ENCODE data around the gene PFDN6.
A peak's percentile ranks its signal among the peaks of the same experiment; 100 is the strongest.

PFDN6 gene

GRCh38 chr6:33314515-33314942, 25.1 kb downstream of the PFDN6 start:
- peak; percentile 6 for ATAC-seq
- TF ChIP-seq TSHZ2 (CRISPR knock-in tag; IDR thresholded peaks at IDR 0.05): no peak
- no peak for TF ChIP-seq ZC3H10 (CRISPR knock-in tag; IDR thresholded peaks at IDR 0.05)
- no peak for TF ChIP-seq CSDC2 (CRISPR knock-in tag; IDR thresholded peaks at IDR 0.05)
- TF ChIP-seq CREB5 (CRISPR knock-in tag; IDR thresholded peaks at IDR 0.05; ENCODE audit: low read depth): no peak
- TF ChIP-seq SNAI2 (CRISPR knock-in tag; IDR thresholded peaks at IDR 0.05): no peak
- no peak for TF ChIP-seq PATZ1 (CRISPR knock-in tag; IDR thresholded peaks at IDR 0.05; ENCODE audit: borderline replicate concordance)
- no peak for TF ChIP-seq ZNF70 (CRISPR knock-in tag; IDR thresholded peaks at IDR 0.05)
- TF ChIP-seq ARNTL (CRISPR knock-in tag; IDR thresholded peaks at IDR 0.05; ENCODE audit: borderline replicate concordance, low read depth): no peak
- TF ChIP-seq ISL1 (CRISPR knock-in tag; IDR thresholded peaks at IDR 0.05): no peak
- no peak for TF ChIP-seq PPARA (CRISPR knock-in tag; IDR thresholded peaks at IDR 0.05; ENCODE audit: borderline replicate concordance)
- TF ChIP-seq ZNF565 (CRISPR knock-in tag; conservative IDR thresholded peaks at IDR 0.05; ENCODE audit: low read depth): no peak
- TF ChIP-seq CSRNP3 (CRISPR knock-in tag; IDR thresholded peaks at IDR 0.05): no peak
- TF ChIP-seq TOX (CRISPR knock-in tag; IDR thresholded peaks at IDR 0.05; ENCODE audit: borderline replicate concordance): no peak
- no peak for TF ChIP-seq POU6F1 (CRISPR knock-in tag; IDR thresholded peaks at IDR 0.05; ENCODE audit: borderline replicate concordance, low read depth)
- TF ChIP-seq OSR1 (CRISPR knock-in tag; IDR thresholded peaks at IDR 0.05): no peak
- no peak for TF ChIP-seq BACH2 (CRISPR knock-in tag; IDR thresholded peaks at IDR 0.05; ENCODE audit: borderline replicate concordance)
- TF ChIP-seq RARB (CRISPR knock-in tag; IDR thresholded peaks at IDR 0.05): no peak
- no peak for TF ChIP-seq GLIS3 (CRISPR knock-in tag; IDR thresholded peaks at IDR 0.05)

- ATAC-seq: no peak
- TF ChIP-seq ZNF70 (CRISPR knock-in tag; IDR thresholded peaks at IDR 0.05): no peak
- no peak for TF ChIP-seq ZFP30 (CRISPR knock-in tag; IDR thresholded peaks at IDR 0.05)
- no peak for TF ChIP-seq ZNF565 (CRISPR knock-in tag; conservative IDR thresholded peaks at IDR 0.05; ENCODE audit: low read depth)
- TF ChIP-seq ARNTL (CRISPR knock-in tag; IDR thresholded peaks at IDR 0.05; ENCODE audit: borderline replicate concordance, low read depth): no peak
- TF ChIP-seq PATZ1 (CRISPR knock-in tag; IDR thresholded peaks at IDR 0.05; ENCODE audit: borderline replicate concordance): no peak
- TF ChIP-seq CSRNP3 (CRISPR knock-in tag; IDR thresholded peaks at IDR 0.05): no peak
- no peak for TF ChIP-seq BACH2 (CRISPR knock-in tag; IDR thresholded peaks at IDR 0.05; ENCODE audit: borderline replicate concordance)
- no peak for TF ChIP-seq GLIS3 (CRISPR knock-in tag; IDR thresholded peaks at IDR 0.05)
- TF ChIP-seq CSDC2 (CRISPR knock-in tag; IDR thresholded peaks at IDR 0.05): no peak
- TF ChIP-seq CREB5 (CRISPR knock-in tag; IDR thresholded peaks at IDR 0.05; ENCODE audit: low read depth): no peak
- TF ChIP-seq POU6F1 (CRISPR knock-in tag; IDR thresholded peaks at IDR 0.05; ENCODE audit: borderline replicate concordance, low read depth): no peak
- no peak for TF ChIP-seq SNAI2 (CRISPR knock-in tag; IDR thresholded peaks at IDR 0.05)
Measured at GRCh38 chr6:33314943-33315792, 25.8 kb downstream of the PFDN6 start.
